ENCODE measurements around the gene SLC51A.

Gene SLC51A

DNA sequence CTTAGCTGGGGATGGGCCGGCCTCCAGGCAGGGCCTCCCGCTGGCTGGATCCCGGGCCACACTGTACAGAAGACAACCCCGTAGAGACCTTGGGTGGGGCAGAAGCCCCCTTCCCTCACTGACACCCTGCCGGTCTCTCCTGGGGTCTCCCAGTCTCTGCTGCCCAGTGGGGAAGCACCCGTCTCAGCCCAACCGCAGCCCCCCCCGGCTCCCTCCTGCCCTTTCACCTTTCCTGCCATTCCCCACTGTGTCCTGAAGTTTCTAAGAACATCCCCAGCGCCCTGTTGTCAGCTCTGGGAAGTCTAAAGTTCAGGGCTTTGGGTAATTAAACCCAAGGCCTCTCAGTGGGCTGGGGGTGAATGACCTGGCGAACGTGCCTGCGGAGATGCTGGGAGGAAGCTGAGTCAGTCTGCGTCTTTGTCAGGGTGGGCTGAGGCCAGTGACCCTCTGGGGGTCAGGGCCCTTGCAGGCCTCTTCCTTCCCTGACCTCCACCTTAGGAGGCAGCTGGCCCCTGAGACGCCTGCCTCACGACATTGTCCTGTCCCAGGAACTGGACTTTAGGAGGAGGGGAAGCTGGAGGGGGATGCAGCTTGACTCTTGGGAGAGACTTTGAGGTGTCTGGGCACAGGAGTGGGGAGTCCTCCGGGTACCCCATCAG lies 1.4 kb upstream of the SLC51A start:
- no peak for DNase-seq (ENCODE audit: insufficient read length, low spot score)
- no peak for FAIRE-seq

GRCh38 chr3:196215493-196216020 lies 777 bp upstream of the SLC51A start:
- FAIRE-seq (no peak), DNase-seq (ENCODE audit: insufficient read length, low spot score) (no peak)

DNA sequence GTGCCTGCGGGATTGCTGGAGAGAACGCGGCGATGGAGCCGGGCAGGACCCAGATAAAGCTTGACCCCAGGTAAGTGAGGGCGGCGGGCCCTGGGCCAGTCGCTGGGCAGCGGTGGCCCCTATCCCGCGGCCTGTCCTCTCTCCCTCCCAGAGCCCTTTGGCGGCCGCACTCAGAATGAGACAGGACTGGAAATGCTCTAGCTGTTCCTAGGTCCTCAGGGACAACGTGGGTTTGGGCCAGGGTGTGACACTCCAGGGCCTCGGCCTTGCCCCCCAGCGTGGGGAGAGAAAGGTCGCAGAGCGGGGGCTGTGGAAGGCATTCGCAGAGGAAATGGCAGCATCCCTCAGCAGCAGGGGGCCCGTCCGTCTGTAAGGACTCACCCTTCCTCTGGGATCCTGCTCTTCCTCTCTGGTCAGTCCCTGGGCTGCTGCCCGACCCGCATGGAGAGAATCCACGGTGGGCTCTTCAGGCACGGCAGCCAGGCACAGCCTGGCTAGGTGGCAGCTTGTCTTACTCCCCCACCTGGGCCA lies 412 bp downstream of the SLC51A start:
- DNase-seq (ENCODE audit: insufficient read length, low spot score) (no peak), FAIRE-seq (no peak)

GRCh38 chr3:196217307-196218154 lies 1.2 kb downstream of the SLC51A start:
- DNase-seq (ENCODE audit: insufficient read length, low spot score) (no peak), FAIRE-seq (no peak)

- DNase-seq (ENCODE audit: insufficient read length, low spot score) (no peak), FAIRE-seq (no peak)
Measured at GRCh38 chr3:196218155-196218712, 1.9 kb downstream of the SLC51A start.

DNA sequence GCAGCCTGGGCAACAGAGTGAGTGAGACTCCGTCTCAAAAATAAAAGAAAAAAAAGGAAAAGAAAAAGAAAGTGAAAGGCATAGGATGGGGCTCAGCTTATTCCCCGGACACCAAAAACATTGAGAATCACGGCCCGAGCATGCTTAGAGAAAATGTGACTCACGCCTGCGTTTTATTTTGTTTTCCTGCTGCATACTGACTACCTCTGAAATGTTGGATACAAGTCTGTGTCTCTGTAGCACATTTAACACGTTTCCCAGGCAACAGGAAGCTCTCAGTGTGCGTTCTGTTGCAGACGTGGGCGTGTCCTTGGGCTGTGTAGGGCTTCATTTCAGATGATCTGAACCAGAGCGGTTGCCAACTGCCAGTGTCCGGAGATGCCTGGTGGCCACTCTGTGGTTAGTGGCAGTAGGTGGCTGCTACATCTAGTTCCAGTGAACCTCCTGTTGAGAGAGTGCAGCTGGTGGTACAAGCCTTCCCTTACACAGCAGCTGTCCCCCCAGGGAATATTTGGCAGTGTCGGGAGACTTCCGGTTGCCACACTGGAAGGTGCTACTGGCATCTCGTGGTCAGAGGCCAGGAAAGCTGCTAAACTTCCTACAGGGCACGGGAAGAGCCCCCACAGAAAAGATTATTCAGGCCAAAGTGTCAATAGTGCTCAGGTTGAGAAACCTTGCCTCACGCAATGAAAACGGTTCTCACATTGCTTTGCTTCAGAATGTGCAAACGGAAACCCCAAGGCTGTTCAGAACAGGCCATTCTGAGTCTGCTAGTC lies 3.0 kb downstream of the SLC51A start:
- peak; percentile 77 for DNase-seq (ENCODE audit: insufficient read length, low spot score)
- peak; percentile 86 for FAIRE-seq

- DNase-seq (ENCODE audit: insufficient read length, low spot score) (no peak), FAIRE-seq (no peak)
Measured at GRCh38 chr3:196219970-196220311, 3.6 kb downstream of the SLC51A start.

GRCh38 chr3:196220587-196220986 lies 4.3 kb downstream of the SLC51A start:
- no peak for FAIRE-seq
- no peak for DNase-seq (ENCODE audit: insufficient read length, low spot score)

DNA sequence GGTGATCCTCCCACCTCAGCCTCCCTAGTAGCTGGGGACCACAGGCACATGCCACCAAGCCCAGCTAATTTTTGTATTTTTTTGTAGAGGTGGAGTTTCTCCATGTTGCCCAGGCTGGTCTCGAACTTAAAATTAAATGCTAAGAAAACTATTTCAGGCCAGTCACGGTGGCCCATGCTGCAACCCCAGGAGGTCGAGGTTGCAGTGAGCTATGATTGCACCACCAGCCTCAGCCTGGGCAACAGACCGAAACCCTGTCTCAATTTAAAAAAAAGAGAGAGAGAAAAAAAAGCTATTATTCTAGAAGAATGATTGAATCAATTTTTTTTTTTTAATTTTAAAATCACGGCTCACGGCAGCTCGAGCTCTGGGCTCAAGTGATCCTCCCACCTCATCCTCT lies 4.7 kb downstream of the SLC51A start:
- DNase-seq (ENCODE audit: insufficient read length, low spot score) = no peak
- FAIRE-seq = no peak

GRCh38 chr3:196222876-196223595 lies 6.7 kb downstream of the SLC51A start:
- FAIRE-seq (no peak), DNase-seq (ENCODE audit: insufficient read length, low spot score) (no peak)

GRCh38 chr3:196225086-196225485 lies 8.8 kb downstream of the SLC51A start:
- DNase-seq (ENCODE audit: insufficient read length, low spot score) = no peak

GRCh38 chr3:196225763-196226364 lies 9.5 kb downstream of the SLC51A start:
- FAIRE-seq (no peak), DNase-seq (ENCODE audit: insufficient read length, low spot score) (no peak)

More at GRCh38 chr3:196225086-196225485, 8.8 kb downstream of the SLC51A start:
- FAIRE-seq = no peak

GRCh38 chr3:196227121-196227561 lies 10.8 kb downstream of the SLC51A start:
- FAIRE-seq = no peak

GRCh38 chr3:196227629-196228493 lies 11.5 kb downstream of the SLC51A start:
- FAIRE-seq (no peak), DNase-seq (ENCODE audit: insufficient read length, low spot score) (no peak)

More at GRCh38 chr3:196227121-196227561, 10.8 kb downstream of the SLC51A start:
- no peak for DNase-seq (ENCODE audit: insufficient read length, low spot score)

- DNase-seq (ENCODE audit: insufficient read length, low spot score) (no peak), FAIRE-seq (peak; percentile 55)
Measured at GRCh38 chr3:196232154-196232881, 16.0 kb downstream of the SLC51A start.

GRCh38 chr3:196232882-196233251 lies 16.5 kb downstream of the SLC51A start:
- FAIRE-seq = no peak
- no peak for DNase-seq (ENCODE audit: insufficient read length, low spot score)

GRCh38 chr3:196235452-196236122 lies 19.3 kb downstream of the SLC51A start:
- FAIRE-seq = no peak
- no peak for DNase-seq (ENCODE audit: insufficient read length, low spot score)
